ENCODE data around the gene ENTPD7.

The ENTPD7 gene

GRCh38 chr10:99615426-99615825 is 43.9 kb upstream of the ENTPD7 start:
- Histone ChIP-seq H3K27me3 (ENCODE audit: insufficient read depth, low read depth) (no peaks in the 10 kb centered on the region), H3K4me2 (no peak overlapping the region), H3K79me2 (ENCODE audit: insufficient read depth, low read depth) (peaks cover 41% of the 10 kb centered on the region; the same call in 1 of the 2 replicates), H3K27ac (no peak overlapping the region), H3K4me1 (ENCODE audit: low read depth, poor library complexity, severe bottlenecking) (peaks cover 28% of the 10 kb centered on the region), H3K4me3 (IDR thresholded peaks at IDR 0.05; ENCODE audit: insufficient read depth, low read depth, low read length) (no peak overlapping the region), H2AFZ (ENCODE audit: low read depth) (no peak overlapping the region), H3K36me3 (ENCODE audit: insufficient read depth) (no peaks in the 10 kb centered on the region), H3K9ac (no peak overlapping the region), H4K20me1 (ENCODE audit: insufficient read depth) (no peaks in the 10 kb centered on the region)
- TF ChIP-seq, protein P1, sequence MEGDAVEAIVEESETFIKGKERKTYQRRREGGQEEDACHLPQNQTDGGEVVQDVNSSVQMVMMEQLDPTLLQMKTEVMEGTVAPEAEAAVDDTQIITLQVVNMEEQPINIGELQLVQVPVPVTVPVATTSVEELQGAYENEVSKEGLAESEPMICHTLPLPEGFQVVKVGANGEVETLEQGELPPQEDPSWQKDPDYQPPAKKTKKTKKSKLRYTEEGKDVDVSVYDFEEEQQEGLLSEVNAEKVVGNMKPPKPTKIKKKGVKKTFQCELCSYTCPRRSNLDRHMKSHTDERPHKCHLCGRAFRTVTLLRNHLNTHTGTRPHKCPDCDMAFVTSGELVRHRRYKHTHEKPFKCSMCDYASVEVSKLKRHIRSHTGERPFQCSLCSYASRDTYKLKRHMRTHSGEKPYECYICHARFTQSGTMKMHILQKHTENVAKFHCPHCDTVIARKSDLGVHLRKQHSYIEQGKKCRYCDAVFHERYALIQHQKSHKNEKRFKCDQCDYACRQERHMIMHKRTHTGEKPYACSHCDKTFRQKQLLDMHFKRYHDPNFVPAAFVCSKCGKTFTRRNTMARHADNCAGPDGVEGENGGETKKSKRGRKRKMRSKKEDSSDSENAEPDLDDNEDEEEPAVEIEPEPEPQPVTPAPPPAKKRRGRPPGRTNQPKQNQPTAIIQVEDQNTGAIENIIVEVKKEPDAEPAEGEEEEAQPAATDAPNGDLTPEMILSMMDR (conservative IDR thresholded peaks at IDR 0.05; ENCODE audit: low read depth, low read length): no peak

GRCh38 chr10:99617696-99618095 is 41.6 kb upstream of the ENTPD7 start:
- H4K20me1 ChIP-seq (ENCODE audit: insufficient read depth): no peaks in the 10 kb centered on the region
- H3K27me3 ChIP-seq (ENCODE audit: insufficient read depth, low read depth): no peaks in the 10 kb centered on the region
- peaks cover 41% of the 10 kb centered on the region; the same call in 1 of the 2 replicates for H3K79me2 ChIP-seq (ENCODE audit: insufficient read depth, low read depth)
- peaks cover 29% of the 10 kb centered on the region for H3K4me1 ChIP-seq (ENCODE audit: low read depth, poor library complexity, severe bottlenecking)
- H3K9ac ChIP-seq: no peak overlapping the region
- no peak overlapping the region for H2AFZ ChIP-seq (ENCODE audit: low read depth)
- no peaks in the 10 kb centered on the region for H3K36me3 ChIP-seq (ENCODE audit: insufficient read depth)
- no peak overlapping the region for H3K27ac ChIP-seq
- TF ChIP-seq, protein P1 (conservative IDR thresholded peaks at IDR 0.05; ENCODE audit: low read depth, low read length): no peak
- H3K4me3 ChIP-seq (IDR thresholded peaks at IDR 0.05; ENCODE audit: insufficient read depth, low read depth, low read length): no peak overlapping the region
- peak overlapping the region; percentile 65; the same call in 1 of the 2 replicates for H3K4me2 ChIP-seq

GRCh38 chr10:99619090-99619800 is 40.1 kb upstream of the ENTPD7 start:
- H3K4me3 ChIP-seq (IDR thresholded peaks at IDR 0.05; ENCODE audit: insufficient read depth, low read depth, low read length): no peak overlapping the region
- H3K27me3 ChIP-seq (ENCODE audit: insufficient read depth, low read depth): no peaks in the 10 kb centered on the region
- peaks cover 41% of the 10 kb centered on the region; the same call in 1 of the 2 replicates for H3K79me2 ChIP-seq (ENCODE audit: insufficient read depth, low read depth)
- peak overlapping the region; percentile 65 for H3K4me2 ChIP-seq
- H3K27ac ChIP-seq: peak overlapping the region; percentile 38; the same call in 1 of the 2 replicates
- TF ChIP-seq, protein P1 (conservative IDR thresholded peaks at IDR 0.05; ENCODE audit: low read depth, low read length): no peak
- no peaks in the 10 kb centered on the region for H3K36me3 ChIP-seq (ENCODE audit: insufficient read depth)
- peak overlapping the region; percentile 31; the same call in 1 of the 2 replicates for H2AFZ ChIP-seq (ENCODE audit: low read depth)
- peaks cover 31% of the 10 kb centered on the region for H3K4me1 ChIP-seq (ENCODE audit: low read depth, poor library complexity, severe bottlenecking)
- no peaks in the 10 kb centered on the region for H4K20me1 ChIP-seq (ENCODE audit: insufficient read depth)
- H3K9ac ChIP-seq: peak overlapping the region; percentile 97

DNA sequence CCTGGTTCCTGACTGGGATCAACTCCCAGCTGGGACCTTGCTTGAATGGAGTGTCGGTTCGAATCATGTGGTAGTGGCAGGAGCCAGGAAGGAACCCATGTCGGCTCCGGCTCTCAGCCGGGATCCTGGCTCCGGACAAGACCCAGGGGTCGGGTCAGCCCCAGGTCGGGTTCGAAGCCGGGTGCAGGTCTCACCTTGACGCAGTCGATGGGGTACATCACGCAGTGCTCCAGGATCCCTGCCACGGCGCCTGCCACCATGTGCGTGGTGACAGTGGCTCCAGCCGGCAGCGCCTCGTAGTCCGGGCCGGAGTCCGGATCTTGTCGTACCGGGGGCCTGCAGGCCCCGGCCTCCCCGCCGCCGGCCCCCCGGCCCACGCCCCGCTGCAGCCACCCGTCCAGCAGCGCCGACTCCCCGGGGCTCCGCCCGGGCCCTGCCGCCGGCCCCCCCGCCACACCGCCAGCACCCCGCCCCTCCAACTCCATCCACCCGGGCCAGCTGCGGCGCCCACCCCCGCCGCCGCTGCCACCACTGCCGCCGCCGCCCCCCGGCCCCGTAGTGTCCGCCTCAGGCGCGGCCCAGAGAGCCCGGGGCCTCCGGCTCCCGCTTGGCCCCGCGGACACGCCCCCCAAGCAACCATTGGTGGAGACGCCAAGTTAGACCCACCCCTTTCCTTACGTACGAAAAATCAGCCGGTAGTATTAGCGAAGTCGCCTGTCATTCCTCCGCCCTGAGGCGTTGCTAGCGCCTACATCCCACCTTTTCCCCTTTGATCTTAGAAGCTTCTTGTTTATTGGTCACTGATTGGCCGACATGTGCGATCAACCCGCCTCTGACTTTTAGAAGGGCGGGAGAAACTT is 39.2 kb upstream of the ENTPD7 start, which contains the start of gene SLC25A28:
Gene SLC25A28, minus strand, starts transcription at position 589 of the 860 bp plus-strand sequence. Its CDS starts 104 bp downstream, at position 485.
- H3K4me1 ChIP-seq (ENCODE audit: low read depth, poor library complexity, severe bottlenecking): peaks cover 31% of the 10 kb centered on the region
- H4K20me1 ChIP-seq (ENCODE audit: insufficient read depth): no peaks in the 10 kb centered on the region
- no peaks in the 10 kb centered on the region for H3K27me3 ChIP-seq (ENCODE audit: insufficient read depth, low read depth)
- H3K27ac ChIP-seq: peak within 1 kb of the TSS; percentile 98
- H3K36me3 ChIP-seq (ENCODE audit: insufficient read depth): no peaks in the 10 kb centered on the region
- H3K4me3 ChIP-seq (IDR thresholded peaks at IDR 0.05; ENCODE audit: insufficient read depth, low read depth, low read length): no peak within 1 kb of the TSS
- H3K4me2 ChIP-seq: peak within 1 kb of the TSS; percentile 90
- peaks cover 41% of the 10 kb centered on the region; the same call in 1 of the 2 replicates for H3K79me2 ChIP-seq (ENCODE audit: insufficient read depth, low read depth)
- H3K9ac ChIP-seq: peak within 1 kb of the TSS; percentile 97
- H2AFZ ChIP-seq (ENCODE audit: low read depth): peak within 1 kb of the TSS; percentile 88
- TF ChIP-seq, protein P1 (conservative IDR thresholded peaks at IDR 0.05; ENCODE audit: low read depth, low read length): no peak
